Endodermal cell (in vitro differentiated cells): Measurements from ENCODE around the gene CRKL. TPM values are rescaled to one million over a fixed set of nuclear protein-coding genes. Genes with fewer than 3 reads are reported as not detected.

Experiments
- DNase-seq: peaks from one replicate; pipeline ENCODE4 v3.0.0-alpha.2; 2017
- H3K27ac ChIP-seq: 2 replicates; pipeline ENCODE4 v1.5.1; 2013; ENCODE audit warnings: mild to moderate bottlenecking, low read depth, low read length, moderate library complexity
- H3K27me3 ChIP-seq: 2 replicates; pipeline ENCODE4 v1.6.1; 2013; ENCODE audit warnings: mild to moderate bottlenecking, low read length, moderate library complexity; ENCODE audit not compliant: insufficient read depth, control insufficient read depth, poor library complexity, severe bottlenecking
- H3K36me3 ChIP-seq: 2 replicates; pipeline ENCODE4 v1.7.0; 2013; ENCODE audit warnings: mild to moderate bottlenecking, low read length, moderate library complexity; ENCODE audit not compliant: control insufficient read depth, insufficient read depth
- H3K4me1 ChIP-seq: one replicate; pipeline ENCODE4 v1.7.0; 2013; ENCODE audit warnings: low read length; ENCODE audit not compliant: control insufficient read depth, insufficient read depth
- H3K4me3 ChIP-seq: 2 replicates; pipeline ENCODE4 v1.5.1; 2013; ENCODE audit warnings: mild to moderate bottlenecking, low read length, moderate library complexity
- H3K9ac ChIP-seq: 2 replicates; pipeline ENCODE4 v1.6.1; 2013; ENCODE audit warnings: mild to moderate bottlenecking, low read length, moderate library complexity; ENCODE audit not compliant: poor library complexity, severe bottlenecking; ENCODE audit errors: extremely low read depth
- H3K9me3 ChIP-seq: 2 replicates; pipeline ENCODE4 v1.6.1; 2013; ENCODE audit warnings: mild to moderate bottlenecking, low read length, moderate library complexity; ENCODE audit not compliant: control insufficient read depth
- H3K27ac Mint-ChIP-seq: 2 replicates; pipeline ENCODE4 v1.8.0; 2020; ENCODE audit warnings: mixed read lengths
- H3K27me3 Mint-ChIP-seq: 2 replicates; pipeline ENCODE4 v1.8.0; 2021; ENCODE audit warnings: mild to moderate bottlenecking, mixed read lengths; ENCODE audit not compliant: insufficient read depth
- H3K36me3 Mint-ChIP-seq: 2 replicates; pipeline ENCODE4 v1.8.0; 2020; ENCODE audit warnings: low read depth, mixed read lengths
- H3K4me1 Mint-ChIP-seq: 2 replicates; pipeline ENCODE4 v1.8.0; 2020; ENCODE audit warnings: mixed read lengths
- H3K4me3 Mint-ChIP-seq: 2 replicates; pipeline ENCODE4 v1.8.0; 2020; ENCODE audit warnings: mild to moderate bottlenecking, moderate library complexity, mixed read lengths
- H3K9me3 Mint-ChIP-seq: 2 replicates; pipeline ENCODE4 v1.8.0; 2020; ENCODE audit warnings: mild to moderate bottlenecking, mixed read lengths
- CTCF ChIP-seq: fragments of 200-600 bp; sonication (generic); conservative IDR thresholded peaks from 2 replicates; pipeline ENCODE4 v1.5.0; 2021; ENCODE audit warnings: antibody characterized with exemption, mild to moderate bottlenecking
- WGBS, 2 experiments: methylation state at CpG; one replicate each; pipeline versions ENCODE4 v1.1.5 to v1.1.7; 2013; ENCODE audit warnings: missing lambda C conversion rate in 2 of 2, mixed read lengths in 1 of 2; ENCODE audit not compliant: insufficient coverage in 1 of 2, insufficient read length in 1 of 2; 5-methylcytosine and 5-hydroxymethylcytosine counted together
- total RNA-seq, 2 donors: library from RNA; stranded (reverse); fragmentation: NEBNext Ultra II Directional in 1 of 2; extraction: Animal tissue kit (Norgen Biotek cat#: 25700) in 1 of 2; gene quantifications; 2 replicates in 1 of 2; 3 replicates in 1 of 2; pipeline ENCODE4 v1.2.1, GENCODE V29; 2021

CRKL gene
- total RNA-seq, 2 donors from 2014 or later: 89.5 to 104 TPM

GRCh38 chr22:20904008-20904979 lies 12.9 kb upstream of the CRKL start:
- Mint-ChIP-seq H3K4me1 (no peaks in the 10 kb centered on the region), H3K4me3 (no peak overlapping the region), H3K27me3 (peaks cover 4% of the 10 kb centered on the region), H3K27ac (no peak overlapping the region), H3K36me3 (no peaks in the 10 kb centered on the region), H3K9me3 (no peaks in the 10 kb centered on the region)
- 89 to 91% methylated on average over 7 of the region's 7 CpGs for WGBS, 2 experiments
- no peaks in the 10 kb centered on the region for H3K9me3 ChIP-seq
- no peak overlapping the region for H3K4me3 ChIP-seq
- no peaks in the 10 kb centered on the region for H3K4me1 ChIP-seq
- no peak overlapping the region for H3K9ac ChIP-seq
- no peak for TF ChIP-seq CTCF
- DNase-seq: no peak
- H3K27me3 ChIP-seq: no peaks in the 10 kb centered on the region
- no peaks in the 10 kb centered on the region for H3K36me3 ChIP-seq
- H3K27ac ChIP-seq: no peak overlapping the region

GRCh38 chr22:20904980-20905355 lies 12.2 kb upstream of the CRKL start:
- H3K27ac ChIP-seq: no peak overlapping the region
- Mint-ChIP-seq H3K27ac (no peak overlapping the region), H3K36me3 (no peaks in the 10 kb centered on the region), H3K4me1 (no peaks in the 10 kb centered on the region), H3K9me3 (no peaks in the 10 kb centered on the region), H3K27me3 (peaks cover 4% of the 10 kb centered on the region), H3K4me3 (no peak overlapping the region)
- no peaks in the 10 kb centered on the region for H3K9me3 ChIP-seq
- no peaks in the 10 kb centered on the region for H3K27me3 ChIP-seq
- no peaks in the 10 kb centered on the region for H3K4me1 ChIP-seq
- 60 to 81% methylated on average over 1 to 3 of the region's 3 CpGs for WGBS, 2 experiments
- H3K9ac ChIP-seq: no peak overlapping the region
- TF ChIP-seq CTCF: no peak
- H3K36me3 ChIP-seq: no peaks in the 10 kb centered on the region
- no peak overlapping the region for H3K4me3 ChIP-seq
- no peak for DNase-seq

- no peak for DNase-seq
- H3K27ac Mint-ChIP-seq: no peak overlapping the region
- WGBS, 2 experiments: 58 to 88% methylated on average over 2 to 4 of the region's 4 CpGs
- Histone ChIP-seq H3K9ac (no peak overlapping the region), H3K4me3 (no peak overlapping the region), H3K27ac (no peak overlapping the region), H3K27me3 (no peaks in the 10 kb centered on the region), H3K4me1 (no peaks in the 10 kb centered on the region), H3K36me3 (no peaks in the 10 kb centered on the region), H3K9me3 (no peaks in the 10 kb centered on the region)
- H3K27me3 Mint-ChIP-seq: peaks cover 4% of the 10 kb centered on the region
- no peak overlapping the region for H3K4me3 Mint-ChIP-seq
- no peaks in the 10 kb centered on the region for H3K4me1 Mint-ChIP-seq
- no peaks in the 10 kb centered on the region for H3K9me3 Mint-ChIP-seq
- no peaks in the 10 kb centered on the region for H3K36me3 Mint-ChIP-seq
- no peak for TF ChIP-seq CTCF
Measured at GRCh38 chr22:20905415-20906386, 11.5 kb upstream of the CRKL start.
